ENCODE results near the gene PTK6.
"Not testable (repeated sequence)": the region's sequence is repeated elsewhere in the genome, so short reads cannot be mapped to it uniquely, and the experiment has no call there.

The PTK6 gene

DNA sequence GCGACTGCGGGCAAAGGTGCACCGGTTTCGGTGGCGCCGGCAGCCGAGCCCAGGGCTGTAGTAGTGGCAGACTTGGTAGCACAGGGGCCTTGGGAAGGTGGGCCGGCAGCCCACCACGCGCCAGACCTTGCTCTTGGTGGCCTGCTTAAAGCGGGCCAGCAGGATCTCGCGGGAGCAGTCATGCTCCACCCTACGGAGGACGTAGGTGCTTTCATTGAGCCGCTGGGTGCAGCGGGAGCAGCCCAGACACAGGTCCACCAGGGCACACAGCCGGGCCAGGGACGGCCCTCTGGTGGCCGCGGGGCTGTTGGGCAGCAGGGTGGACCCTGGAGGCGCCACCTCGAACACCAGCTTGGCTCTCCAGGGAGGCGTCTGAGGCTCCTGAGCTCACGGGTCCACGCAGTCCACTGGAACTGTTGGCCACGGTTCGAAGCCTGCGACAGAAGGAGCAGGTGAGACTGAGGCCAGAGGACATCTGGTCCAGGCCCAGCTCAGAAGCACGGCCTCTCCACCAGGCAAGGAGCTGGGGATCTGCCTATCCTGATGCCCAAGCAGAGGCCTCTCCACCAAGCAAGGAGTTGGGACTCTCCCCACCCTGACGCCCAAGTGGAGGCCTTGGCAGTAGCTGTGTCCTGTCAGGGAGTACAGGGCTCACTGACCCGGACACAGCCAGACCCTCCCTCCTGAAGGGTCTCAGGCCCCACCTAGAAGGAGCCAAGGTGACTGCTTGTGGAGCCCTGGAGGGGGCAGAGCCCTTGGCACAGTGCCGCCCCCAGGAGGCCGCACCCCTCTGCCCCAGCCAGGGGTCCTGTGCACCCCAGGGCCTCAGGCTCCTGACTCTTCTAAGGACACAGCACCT lies 35.8 kb upstream of the PTK6 start:
- Histone ChIP-seq H3K27me3 (peaks cover 54 to 89% (median 57%) of the 10 kb centered on the region in 11 experiments), H3K9me3 (replicated peaks in 1 of 11) (no peaks in the 10 kb centered on the region), H3K4me1 (peaks cover 35 to 53% (median 47%) of the 10 kb centered on the region in 10 experiments), H3K36me3 (peaks cover 0 to 13% (median 0%) of the 10 kb centered on the region in 11 experiments; a peak in 3 of 22 replicates), H4K20me1 (peaks cover 49 to 60% (median 54%) of the 10 kb centered on the region in 11 experiments), H3K27ac (peak overlapping the region in 9 of 11 experiments; percentile 43 to 68 (median 59); a peak in 9 of 22 replicates), H3K9ac (peak overlapping the region; percentile 61 to 80 (median 76); a peak in 20 of 22 replicates), H3K4me2 (peak overlapping the region; percentile 91 to 99 (median 97)), H3K4me3 (peak overlapping the region; percentile 59 to 76 (median 64))
- no peak for TF ChIP-seq Cebpa-rat (IDR thresholded peaks at IDR 0.05)

DNA sequence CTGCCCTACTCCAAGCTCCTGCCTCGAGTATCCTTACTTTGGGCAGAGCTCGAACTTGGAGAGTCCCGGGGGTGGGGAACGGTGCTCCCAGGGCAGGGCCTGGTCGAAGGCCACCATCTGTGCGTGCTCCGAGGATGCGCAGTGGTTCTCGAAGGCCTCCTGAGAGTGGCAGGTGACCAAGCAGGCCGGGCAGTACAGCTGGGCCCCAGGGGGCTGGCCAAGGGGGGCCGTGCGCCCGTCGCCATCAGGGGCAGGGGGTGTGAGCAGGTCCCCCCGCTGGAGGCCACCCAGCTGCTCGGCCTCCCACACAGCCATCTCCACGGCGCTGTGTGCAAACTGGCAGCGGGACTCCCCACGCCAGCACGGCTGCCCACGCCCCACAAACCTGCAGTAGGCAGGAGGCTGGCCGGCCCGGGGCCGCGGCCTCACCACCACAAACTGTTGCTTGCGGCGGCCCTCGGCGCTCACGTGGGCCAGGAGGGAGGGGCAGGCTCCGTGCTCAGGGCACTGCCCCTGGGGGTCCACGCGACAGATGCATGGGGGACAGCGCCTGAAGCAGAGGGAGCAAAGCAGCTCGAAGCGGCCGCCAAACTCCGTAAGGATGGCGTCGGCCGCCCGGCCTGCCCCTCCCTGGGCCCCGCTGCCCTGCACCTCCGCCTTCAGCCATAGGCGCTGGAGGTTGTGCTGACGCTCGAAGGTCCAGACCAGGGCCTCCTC lies 35.1 kb upstream of the PTK6 start:
- H3K9me3 ChIP-seq (replicated peaks in 1 of 11) = no peaks in the 10 kb centered on the region
- H3K27ac ChIP-seq = no peak overlapping the region
- H3K9ac ChIP-seq = no peak overlapping the region; a peak in 1 of 22 replicates
- H3K36me3 ChIP-seq = peaks cover 0 to 13% (median 0%) of the 10 kb centered on the region in 11 experiments; a peak in 3 of 22 replicates
- peaks cover 56 to 65% (median 62%) of the 10 kb centered on the region in 11 experiments for H4K20me1 ChIP-seq
- peaks cover 59 to 87% (median 63%) of the 10 kb centered on the region in 11 experiments for H3K27me3 ChIP-seq
- H3K4me2 ChIP-seq = 0 out of 22 replicates have a peak overlapping the region, but pooled peaks of 1 of the 11 experiments have one; percentile 97
- H3K4me3 ChIP-seq = no peak overlapping the region
- peaks cover 43 to 61% (median 55%) of the 10 kb centered on the region in 10 experiments for H3K4me1 ChIP-seq
- no peak for TF ChIP-seq Cebpa-rat (IDR thresholded peaks at IDR 0.05)

DNA sequence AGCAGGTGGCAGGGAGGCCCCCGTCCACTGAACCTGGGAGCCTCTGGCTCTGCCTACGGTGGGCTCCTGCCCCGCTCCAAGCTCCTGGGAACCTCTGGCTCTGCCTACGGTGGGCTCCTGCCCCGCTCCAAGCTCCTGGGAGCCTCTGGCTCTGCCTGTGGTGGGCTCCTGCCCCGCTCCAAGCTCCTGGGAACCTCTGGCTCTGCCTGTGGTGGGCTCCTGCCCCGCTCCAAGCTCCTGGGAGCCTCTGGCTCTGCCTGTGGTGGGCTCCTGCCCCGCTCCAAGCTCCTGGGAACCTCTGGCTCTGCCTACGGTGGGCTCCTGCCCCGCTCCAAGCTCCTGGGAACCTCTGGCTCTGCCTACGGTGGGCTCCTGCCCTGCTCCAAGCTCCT lies 33.9 kb upstream of the PTK6 start:
- H4K20me1 ChIP-seq = peaks cover 68 to 76% (median 74%) of the 10 kb centered on the region in 11 experiments
- H3K4me2 ChIP-seq = peak overlapping the region in 3 of 11 experiments; percentile 13 to 99 (median 99); a peak in 3 of 22 replicates

DNA sequence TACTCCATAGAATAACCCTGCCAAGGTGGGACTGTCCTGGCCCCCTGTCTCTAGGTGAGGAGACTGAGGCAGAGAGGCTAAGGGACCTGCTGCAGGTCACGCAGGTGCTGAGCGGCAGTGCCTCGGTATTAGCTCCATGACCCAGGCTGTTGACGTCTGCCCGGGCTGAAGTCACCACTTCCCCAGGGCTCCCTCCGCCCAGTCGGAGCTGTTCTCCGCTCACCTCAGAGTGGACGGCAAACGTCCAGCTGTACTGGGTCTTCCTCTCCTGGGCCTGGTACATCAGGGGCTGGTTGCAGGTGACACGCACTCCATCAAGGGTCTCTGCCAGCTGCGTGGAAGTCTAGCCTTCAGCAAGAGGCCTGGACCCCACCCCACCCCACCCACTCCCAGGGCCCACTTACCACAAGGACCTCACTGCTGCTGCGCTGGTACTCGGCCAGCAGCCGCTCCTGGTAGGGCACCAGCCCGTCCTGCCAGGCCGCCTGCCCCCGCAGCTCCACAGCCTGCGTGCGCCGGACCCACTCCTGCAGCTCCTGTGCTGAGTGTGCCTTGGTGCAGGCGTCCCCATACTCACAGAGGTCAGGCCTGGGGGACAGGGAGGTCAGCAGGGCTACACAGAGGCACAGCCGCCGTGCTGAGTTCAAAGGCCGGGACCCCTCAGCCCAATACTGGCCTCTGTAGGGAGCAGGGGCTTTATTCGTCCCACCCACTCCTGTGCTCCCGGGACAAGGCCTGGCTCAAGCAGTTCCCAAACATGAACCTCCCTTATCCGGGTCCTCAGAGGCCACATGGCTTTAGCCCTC lies 33.3 kb upstream of the PTK6 start:
- peaks cover 74 to 82% (median 80%) of the 10 kb centered on the region in 11 experiments for H4K20me1 ChIP-seq
- H3K27me3 ChIP-seq = peaks cover 75 to 93% (median 81%) of the 10 kb centered on the region in 11 experiments
- H3K9me3 ChIP-seq (replicated peaks in 1 of 11) = no peaks in the 10 kb centered on the region
- H3K4me2 ChIP-seq = peak overlapping the region in 10 of 11 experiments; percentile 93 to 100 (median 98); a peak in 18 of 22 replicates
- no peak overlapping the region for H3K4me3 ChIP-seq
- peaks cover 0 to 13% (median 0%) of the 10 kb centered on the region in 11 experiments; a peak in 3 of 22 replicates for H3K36me3 ChIP-seq
- H3K4me1 ChIP-seq = peaks cover 47 to 66% (median 62%) of the 10 kb centered on the region in 10 experiments
- H3K9ac ChIP-seq = no peak overlapping the region
- H3K27ac ChIP-seq = no peak overlapping the region
- TF ChIP-seq Cebpa-rat (IDR thresholded peaks at IDR 0.05) = no peak

More for the DNA sequence above, 33.9 kb upstream of the PTK6 start:
- Histone ChIP-seq H3K4me1 (peaks cover 47 to 68% (median 62%) of the 10 kb centered on the region in 10 experiments), H3K27me3 (peaks cover 69 to 92% (median 75%) of the 10 kb centered on the region in 11 experiments), H3K36me3 (peaks cover 0 to 13% (median 0%) of the 10 kb centered on the region in 11 experiments; a peak in 3 of 22 replicates)
- not testable (repeated sequence) for H3K27ac ChIP-seq; H3K9me3 ChIP-seq (replicated peaks in 1 of 11); H3K9ac ChIP-seq; H3K4me3 ChIP-seq

DNA sequence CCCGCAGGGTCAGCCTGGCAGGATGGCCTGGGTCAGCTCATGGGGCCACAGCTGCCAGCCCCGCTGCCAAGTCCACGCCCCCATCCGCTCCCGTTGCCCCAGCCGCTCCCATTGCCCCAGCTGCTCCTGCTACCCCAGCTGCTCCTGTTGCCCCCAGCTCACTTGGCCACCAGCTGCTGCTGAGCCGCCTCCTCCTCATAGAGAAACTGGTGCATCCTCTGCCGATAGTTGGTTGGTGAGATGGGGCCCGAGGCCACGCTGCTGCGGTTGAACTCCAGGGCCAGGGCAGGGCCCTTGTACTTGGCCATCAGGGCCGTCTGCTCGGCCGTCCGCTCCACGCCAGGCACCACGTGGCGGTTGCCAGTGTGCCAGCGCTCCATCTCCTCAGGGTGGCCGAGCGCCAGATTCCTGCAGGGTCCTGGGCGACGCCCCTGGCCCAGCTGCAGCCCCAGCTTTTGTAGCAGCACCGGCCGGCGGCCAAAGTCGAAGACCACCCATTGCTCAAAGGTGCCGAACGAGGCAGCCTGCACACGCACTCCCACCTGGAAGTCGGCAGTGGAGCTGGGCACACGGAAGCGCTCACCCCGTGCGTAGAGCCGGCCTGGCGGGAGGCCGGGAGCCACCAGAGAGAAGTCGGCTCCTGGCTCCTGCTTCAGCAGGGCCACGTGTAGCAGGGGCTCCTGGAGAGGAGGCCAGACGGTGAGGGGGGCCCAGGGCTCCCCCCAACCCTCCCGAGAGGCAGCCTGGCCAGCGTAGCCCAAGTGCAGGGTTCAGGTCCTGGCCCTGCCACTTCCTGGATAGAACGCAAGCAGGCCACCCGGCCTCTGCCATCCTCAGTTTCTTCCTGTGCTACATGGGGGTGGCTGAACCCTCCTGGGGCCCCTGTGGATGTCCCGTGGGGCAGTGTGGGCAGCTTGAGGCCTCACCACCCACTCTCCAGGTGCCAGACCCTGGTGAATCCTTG lies 32.1 kb upstream of the PTK6 start:
- peak overlapping the region in 5 of 11 experiments; percentile 2 to 29 (median 24); a peak in 5 of 22 replicates for H3K9ac ChIP-seq
- no peaks in the 10 kb centered on the region for H3K9me3 ChIP-seq (replicated peaks in 1 of 11)
- no peak for TF ChIP-seq Cebpa-rat (IDR thresholded peaks at IDR 0.05)
- peak overlapping the region in 3 of 11 experiments; percentile 10 to 51 (median 41); a peak in 4 of 22 replicates for H3K27ac ChIP-seq
- peak overlapping the region in 5 of 10 experiments; percentile 38 to 55 (median 44); a peak in 3 of 20 replicates for H3K4me3 ChIP-seq
- H3K4me2 ChIP-seq = peak overlapping the region; percentile 92 to 100 (median 97)
- H4K20me1 ChIP-seq = peaks cover 86 to 94% (median 92%) of the 10 kb centered on the region in 11 experiments
- H3K36me3 ChIP-seq = peaks cover 0 to 16% (median 0%) of the 10 kb centered on the region in 11 experiments; a peak in 3 of 22 replicates
- H3K4me1 ChIP-seq = peaks cover 43 to 56% (median 51%) of the 10 kb centered on the region in 10 experiments
- peaks cover 87 to 93% (median 91%) of the 10 kb centered on the region in 11 experiments for H3K27me3 ChIP-seq

DNA sequence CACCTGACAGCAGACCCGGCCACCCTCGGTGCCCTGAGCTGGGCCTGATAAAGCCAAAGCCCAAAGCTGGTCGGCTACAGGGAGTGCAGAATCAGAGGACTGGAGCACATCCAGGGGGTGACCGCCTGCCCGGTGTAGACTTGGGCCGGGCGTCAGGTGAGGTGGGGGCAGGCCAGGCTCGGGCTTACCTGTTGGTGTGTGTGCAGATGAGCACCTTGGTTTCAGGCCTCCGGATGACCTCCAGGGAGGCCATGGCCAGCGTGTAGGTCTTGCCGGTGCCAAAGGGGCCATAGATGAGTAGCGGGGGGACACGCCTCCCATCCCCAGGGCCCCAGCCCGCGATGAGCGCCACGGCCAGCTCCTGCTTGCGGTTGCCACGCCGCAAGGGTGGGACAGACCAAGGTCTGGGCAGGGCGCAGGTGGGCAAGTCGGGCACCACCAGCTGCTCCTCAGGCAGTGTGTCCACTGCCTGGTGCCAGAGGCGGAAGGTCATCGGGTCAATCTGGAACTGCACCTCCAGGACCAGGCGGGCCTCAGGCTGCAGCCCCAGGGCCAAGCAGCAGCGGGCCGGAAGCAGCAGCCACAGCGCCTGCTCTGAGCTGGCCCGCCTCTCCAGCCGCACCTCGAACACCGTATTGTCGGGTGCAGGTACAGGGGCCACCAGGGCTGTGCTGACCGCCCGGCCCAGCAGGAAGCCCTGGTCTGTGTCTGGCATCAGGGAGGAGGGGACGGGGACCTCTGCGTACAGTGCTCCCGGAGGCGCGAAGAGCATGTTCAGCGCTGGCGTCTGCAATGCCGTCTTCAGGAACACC lies 31.2 kb upstream of the PTK6 start:
- H3K9ac ChIP-seq = peak overlapping the region in 3 of 11 experiments; percentile 28 to 37 (median 29); a peak in 2 of 22 replicates
- peak overlapping the region in 6 of 11 experiments; percentile 3 to 50 (median 26); a peak in 9 of 22 replicates for H3K27ac ChIP-seq
- H4K20me1 ChIP-seq = peaks cover 95 to 100% (median 99%) of the 10 kb centered on the region in 11 experiments
- H3K27me3 ChIP-seq = peaks cover 94 to 99% (median 97%) of the 10 kb centered on the region in 11 experiments
- TF ChIP-seq Cebpa-rat (IDR thresholded peaks at IDR 0.05) = no peak
- H3K36me3 ChIP-seq = peaks cover 0 to 23% (median 0%) of the 10 kb centered on the region in 11 experiments; a peak in 3 of 22 replicates
- peak overlapping the region; percentile 92 to 100 (median 97) for H3K4me2 ChIP-seq
- H3K4me3 ChIP-seq = peak overlapping the region; percentile 16 to 55 (median 38); a peak in 16 of 20 replicates
- peaks cover 40 to 61% (median 52%) of the 10 kb centered on the region in 10 experiments for H3K4me1 ChIP-seq
- no peaks in the 10 kb centered on the region for H3K9me3 ChIP-seq (replicated peaks in 1 of 11)

Measured in BLaER1 treated with 17β-estradiol and CSF1 and Interleukin-3, amounts not matched to agents 10 nM and 100 nM (cell line).